Hepatocyte (in vitro differentiated cells): ENCODE data around the gene EMILIN1.

ENCODE experiments used
- CTCF ChIP-seq: fragments of 200-600 bp; sonication (generic); IDR thresholded peaks from 2 replicates; pipeline ENCODE4 v1.5.1; 2016; ENCODE audit warnings: antibody characterized with exemption, mild to moderate bottlenecking; ENCODE audit not compliant: poor library complexity
- EZH2 ChIP-seq: fragments of 200-600 bp; sonication (generic); IDR thresholded peaks from 2 replicates; pipeline ENCODE4 v1.6.1; 2016; ENCODE audit warnings: antibody characterized with exemption, mild to moderate bottlenecking, borderline replicate concordance

- TF ChIP-seq CTCF = no peak
- no peak for TF ChIP-seq EZH2
Observed at GRCh38 chr2:27122791-27123190, 44.4 kb downstream of the EMILIN1 start.
